GM21526 (cell line): ENCODE measurements around the gene NIM1K.
"Not testable (repeated sequence)": the region's sequence is repeated elsewhere in the genome, so short reads cannot be mapped to it uniquely, and the experiment has no call there.

Experiments used
- ATAC-seq: cut with Tn5 transposase; IDR thresholded peaks from one replicate; pipeline ENCODE4 v1.9.1; 2021; ENCODE audit warnings: moderate library complexity; ENCODE audit not compliant: unreplicated experiment, low FRiP score

The NIM1K gene

DNA sequence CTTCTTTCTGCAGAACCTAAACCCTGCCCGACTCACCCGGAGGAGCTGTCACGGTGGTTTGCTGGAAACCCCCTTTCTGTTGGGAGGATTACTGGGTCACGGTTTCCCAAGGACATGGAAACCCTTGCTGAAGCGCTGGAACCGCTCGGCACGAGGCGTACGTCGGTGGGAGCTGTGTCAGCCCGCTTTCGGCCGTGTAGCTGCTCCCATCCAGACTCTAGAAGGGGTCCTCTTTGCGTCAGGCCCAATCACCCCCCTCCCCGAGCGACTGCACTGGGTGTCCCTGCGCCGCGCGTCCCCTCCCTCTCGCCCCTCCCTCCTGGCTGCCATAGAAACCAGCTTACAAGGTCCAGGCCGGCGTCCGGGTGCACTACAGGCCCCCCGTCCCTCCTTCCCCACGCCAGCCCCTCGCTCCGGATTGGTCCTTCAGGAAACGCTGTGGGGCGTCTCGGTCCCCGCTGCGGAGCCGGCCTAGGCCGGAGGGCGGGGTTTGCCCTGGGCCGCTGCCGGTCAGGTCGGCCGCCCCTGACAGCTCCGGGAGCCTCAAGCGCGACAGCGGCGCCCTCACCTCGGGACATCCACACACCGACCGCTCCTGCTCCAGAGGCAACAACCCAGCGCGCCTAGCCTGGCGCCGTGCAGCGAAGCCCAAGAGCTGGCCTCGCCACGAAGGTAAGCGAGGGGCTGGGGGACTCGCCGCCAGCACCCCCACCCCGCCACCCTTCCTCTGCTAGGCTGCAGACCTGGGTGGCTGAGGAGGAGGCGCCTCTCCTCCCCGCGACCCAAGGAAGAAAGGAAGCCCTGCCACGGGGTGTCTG, at the start of gene NIM1K:
NIM1K (plus strand) TSS at position 486 of the 818 bp plus-strand sequence. CDS start 53,551 bp downstream, outside the sequence.
- peak; percentile 68 for ATAC-seq

DNA sequence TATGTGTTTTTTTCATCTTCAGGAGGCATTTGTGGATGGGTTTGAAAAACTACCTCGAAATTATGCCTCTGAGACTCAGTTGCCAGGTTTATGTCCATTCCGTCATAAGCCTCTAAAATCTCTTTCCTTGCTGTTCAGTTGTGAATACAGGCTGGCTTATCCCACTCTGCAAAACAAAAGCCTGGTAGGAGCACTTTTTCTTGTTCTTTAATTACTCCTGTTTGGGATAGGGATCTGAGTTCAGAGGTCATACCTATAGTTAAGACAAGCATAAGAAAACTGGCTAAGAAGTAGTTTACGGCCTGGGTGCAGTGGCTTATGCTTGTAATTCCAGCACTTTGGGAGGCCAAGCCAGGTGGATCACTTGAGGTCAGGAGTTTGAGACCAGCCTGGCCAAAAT, 47.0 kb upstream of the NIM1K start:
- ATAC-seq: no peak

DNA sequence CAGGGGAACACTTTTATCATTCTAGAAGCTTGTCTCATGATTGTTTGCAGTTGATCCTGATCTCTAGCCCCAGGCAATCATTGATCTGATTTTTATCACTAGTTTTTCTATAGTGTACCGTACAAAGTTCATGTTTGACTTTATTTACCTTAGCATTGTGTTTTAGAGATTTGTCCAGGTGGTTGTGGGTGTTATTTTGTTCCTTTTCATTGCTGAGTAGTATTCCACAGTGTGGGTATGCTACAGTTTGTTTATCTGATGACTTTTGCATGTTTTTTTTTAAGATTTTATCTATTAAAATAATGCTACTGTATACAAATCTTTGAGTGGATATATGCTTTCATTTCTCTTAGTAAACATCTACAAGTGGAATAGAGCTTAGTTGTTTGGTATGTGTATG, 45.1 kb upstream of the NIM1K start:
- no peak for ATAC-seq

DNA sequence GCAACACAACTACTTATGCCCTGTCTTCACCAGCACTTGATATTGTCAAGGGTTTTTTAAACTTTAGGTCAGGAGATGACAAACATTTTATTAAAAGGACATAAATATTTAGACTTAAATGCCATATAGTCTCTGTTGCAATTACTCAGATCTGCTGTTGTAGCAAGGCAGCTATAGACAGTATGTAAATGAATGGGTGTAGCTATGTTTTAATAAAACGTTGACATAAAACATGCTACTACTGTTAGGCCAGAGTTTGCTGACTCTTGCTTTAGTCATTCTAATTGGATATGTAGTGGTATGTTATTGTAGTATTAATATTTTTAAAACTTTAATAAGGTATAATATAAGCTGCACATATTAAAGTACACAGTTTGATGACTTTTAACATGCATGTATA, 43.6 kb upstream of the NIM1K start:
- ATAC-seq: no peak

DNA sequence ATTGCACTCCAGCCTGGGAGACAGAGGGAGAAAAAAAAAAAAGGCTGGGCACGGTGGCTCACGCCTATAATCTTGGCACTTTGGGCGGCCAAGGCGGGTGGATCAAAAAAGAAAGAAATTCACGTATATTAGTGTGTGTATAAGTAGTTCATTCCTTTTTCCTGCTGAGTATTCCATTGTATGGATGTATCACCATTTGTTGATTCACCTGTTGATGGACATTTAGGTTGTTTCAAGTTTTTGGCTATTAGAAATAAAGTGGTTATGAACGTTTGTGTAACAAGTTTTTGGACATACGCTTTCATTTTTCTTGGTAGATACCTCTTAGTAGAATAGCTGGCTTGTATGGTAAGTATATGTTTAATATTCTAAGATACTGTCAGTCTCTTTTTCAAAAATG, 42.8 kb upstream of the NIM1K start:
- ATAC-seq: no peak

DNA sequence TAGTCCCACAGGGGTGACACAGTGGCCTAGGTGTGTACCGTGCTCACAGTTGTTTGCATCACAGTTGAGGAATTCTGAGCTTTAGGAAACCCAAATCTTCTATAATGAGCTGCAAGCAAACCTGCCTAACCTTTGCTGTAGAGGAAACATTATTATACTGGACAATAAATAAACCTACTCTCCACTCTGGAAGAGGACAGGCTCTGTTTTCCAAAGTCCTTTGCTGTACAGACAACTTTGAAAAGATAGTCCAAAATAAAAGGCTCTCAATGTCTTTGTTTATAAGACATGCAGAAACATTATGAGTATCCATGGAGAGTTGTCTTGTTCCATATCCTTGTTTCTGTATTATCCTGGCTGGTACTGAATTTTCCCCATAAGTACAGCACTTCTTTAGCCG, 42.0 kb upstream of the NIM1K start:
- ATAC-seq: no peak

DNA sequence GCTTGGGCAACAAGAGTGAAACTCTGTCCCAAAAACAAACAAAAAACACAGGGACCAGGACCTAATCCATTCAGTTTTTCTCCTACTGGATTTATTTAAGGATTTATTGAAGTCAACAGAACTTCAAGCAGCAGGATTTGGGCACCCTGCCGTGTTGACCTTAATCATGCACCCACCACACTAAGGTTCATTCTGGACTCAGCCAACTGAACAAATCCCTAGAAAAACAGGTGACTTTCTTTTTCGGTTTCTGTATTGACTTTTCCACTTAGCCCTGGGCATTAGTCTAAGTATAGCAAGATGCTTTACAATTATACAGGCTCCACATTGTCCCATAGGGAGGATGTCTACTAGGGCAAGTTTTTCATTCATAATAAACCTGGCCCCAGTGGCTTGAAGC, 41.3 kb upstream of the NIM1K start:
- no peak for ATAC-seq

DNA sequence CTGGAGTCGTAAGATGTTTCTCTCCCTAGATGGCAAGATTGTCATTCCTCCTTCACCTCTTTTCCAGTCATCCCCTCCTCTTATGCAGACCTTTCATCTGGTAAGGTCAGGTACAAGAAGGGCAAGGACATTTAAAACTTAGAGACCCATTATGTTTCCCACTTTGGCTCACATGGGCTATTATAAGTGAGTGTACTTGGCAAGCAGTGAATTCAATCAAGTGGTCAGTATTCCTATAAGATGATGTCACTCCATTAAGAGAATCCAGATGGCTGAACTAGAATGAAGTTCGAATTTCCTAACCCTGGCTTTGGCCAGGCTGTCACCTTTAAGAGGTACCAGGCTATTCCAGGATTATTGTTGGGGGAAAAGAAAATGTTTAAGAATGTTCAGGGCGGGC, 39.1 kb upstream of the NIM1K start:
- ATAC-seq: no peak

DNA sequence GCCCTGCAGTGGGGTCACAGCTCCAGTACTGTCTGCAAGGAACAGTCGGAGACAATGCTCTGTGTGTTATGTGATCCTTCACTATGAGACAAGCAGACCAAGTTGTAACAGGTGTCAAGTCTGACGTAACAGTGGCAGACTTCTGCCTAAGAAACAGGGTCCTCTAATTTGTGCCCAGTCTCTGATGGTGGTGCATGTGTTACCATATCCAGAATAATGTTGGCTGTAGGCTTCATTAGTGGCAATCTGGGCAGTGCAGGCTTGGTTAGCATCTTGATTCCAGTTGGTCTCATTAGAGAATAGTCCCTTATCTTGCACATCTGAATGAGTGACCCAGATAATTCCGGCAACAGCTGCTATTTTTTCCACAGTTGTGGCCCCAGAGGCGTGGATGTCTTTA, 37.6 kb upstream of the NIM1K start:
- ATAC-seq: no peak

DNA sequence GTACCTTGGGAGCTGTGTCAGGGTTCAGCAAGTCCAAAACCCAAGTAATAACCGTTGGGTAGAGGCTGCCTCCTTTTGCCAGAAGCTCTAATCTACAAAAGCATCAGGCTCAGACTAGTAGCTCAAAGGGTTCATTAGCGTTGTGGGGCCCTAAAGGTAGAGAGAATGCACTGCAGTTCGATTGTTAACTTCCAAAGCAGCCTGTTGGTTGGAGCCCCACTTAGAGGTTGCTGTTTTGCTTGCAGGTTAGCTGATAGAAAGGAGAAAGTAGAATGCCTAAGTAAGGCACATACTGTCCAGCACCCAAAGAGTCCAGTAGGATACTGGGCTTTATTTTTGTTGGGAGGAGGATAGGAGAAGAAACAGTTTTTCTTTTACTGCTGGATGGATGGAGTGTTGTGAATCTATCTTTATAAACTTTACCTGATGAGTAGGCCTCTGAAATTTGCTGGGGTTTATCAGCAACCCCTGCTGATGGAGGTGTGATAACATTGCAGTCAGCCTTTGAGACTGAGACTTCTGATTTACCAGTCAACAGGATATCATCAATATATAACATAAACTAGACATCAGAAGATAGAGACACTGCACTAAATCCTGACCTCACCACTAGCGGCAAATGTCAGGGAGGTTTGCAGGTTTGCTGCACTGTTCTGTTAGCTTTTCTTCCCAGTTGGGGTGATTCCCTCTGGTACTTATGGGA, 36.5 kb upstream of the NIM1K start:
- no peak for ATAC-seq

DNA sequence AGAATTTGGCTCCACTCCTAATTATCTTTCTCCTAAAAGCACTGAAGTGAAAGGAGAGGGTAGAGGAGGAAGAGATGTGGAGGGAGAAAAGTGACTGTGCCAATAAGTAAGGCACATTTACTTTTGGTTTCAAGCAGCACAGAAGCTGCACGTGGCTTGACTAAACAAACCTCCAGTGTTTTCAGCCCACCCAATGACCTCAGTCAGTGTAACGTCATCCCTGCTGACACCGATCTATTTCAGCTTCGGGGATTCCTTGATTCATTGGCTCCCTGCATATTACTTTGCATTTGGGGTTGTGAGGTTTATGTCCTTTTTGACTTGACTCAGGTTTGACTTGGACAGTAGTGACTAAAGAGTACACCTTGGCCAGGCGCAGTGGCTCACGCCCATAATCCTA, 35.6 kb upstream of the NIM1K start:
- no peak for ATAC-seq

DNA sequence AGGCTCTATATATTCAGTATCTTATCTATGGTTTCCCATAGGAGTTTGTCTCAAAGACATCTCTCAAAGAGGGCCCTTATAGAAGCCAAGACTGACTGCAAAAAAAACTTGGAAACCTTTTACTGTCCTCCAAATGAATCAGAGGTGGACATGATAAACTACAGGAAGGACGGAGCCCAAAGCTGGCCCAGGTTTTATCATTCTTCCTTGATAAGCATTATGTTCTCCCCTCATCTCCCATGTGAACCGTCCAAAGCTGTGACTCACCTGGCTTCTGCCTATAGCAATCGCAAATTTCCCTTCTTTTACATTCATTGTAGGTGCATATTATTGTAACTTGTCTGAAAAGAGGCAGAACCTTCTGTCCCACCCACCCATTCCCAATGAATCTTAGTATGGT, 35.0 kb upstream of the NIM1K start:
- no peak for ATAC-seq

DNA sequence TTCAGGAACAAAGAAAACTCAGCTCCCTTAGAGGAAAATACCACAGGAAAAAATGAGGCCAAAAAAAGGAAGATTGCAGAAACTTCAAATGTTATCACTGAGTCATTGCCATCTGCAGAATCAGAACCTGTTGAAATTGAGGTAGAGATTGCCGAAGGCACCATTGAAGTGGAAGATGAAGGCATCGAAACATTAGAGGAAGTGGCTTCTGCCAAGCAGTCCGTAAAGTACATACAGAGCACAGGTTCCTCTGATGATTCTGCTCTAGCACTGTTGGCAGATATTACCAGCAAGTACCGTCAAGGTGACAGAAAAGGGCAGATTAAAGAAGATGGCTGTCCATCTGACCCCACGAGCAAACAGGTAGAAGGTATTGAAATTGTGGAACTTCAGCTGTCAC, 30.8 kb upstream of the NIM1K start:
- no peak for ATAC-seq

DNA sequence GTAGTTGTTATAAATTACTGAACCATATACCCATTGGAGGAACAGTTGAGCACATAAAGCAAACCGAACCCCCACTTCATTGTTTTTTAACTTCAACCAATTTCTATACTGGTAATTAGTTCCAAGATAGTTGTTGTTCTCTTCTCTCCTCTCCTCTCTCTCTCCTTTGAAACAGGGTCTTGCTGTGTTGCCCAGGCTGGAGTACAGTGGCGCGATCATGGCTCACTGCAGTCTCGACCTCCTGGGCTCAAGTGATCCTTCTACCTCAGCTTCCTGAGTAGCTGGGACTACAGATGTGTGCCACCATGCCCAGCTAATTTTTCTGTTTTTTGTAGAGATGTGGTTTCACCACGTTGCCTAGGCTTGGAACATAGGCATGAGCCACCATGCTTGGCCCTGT, 27.2 kb upstream of the NIM1K start:
- ATAC-seq: not testable (repeated sequence)

DNA sequence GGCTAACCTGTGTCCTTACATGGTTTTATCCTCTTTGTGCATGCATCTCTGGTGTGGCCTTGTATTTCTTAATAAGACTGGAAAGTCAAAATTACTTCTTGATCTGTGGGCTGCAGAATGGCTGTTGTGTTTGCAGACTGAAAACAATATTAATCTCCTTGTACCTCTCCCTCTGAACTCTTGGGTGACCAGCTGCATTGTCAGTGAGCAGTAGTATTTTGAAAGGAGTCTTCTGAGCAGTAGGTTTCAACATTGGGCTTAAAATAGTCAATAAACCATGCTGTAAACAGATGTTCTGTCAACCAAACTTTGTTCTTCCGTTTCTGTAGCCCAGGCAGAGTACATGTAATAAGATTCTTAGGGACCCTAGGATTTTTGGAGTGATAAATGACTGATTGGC, 26.7 kb upstream of the NIM1K start:
- ATAC-seq: no peak

DNA sequence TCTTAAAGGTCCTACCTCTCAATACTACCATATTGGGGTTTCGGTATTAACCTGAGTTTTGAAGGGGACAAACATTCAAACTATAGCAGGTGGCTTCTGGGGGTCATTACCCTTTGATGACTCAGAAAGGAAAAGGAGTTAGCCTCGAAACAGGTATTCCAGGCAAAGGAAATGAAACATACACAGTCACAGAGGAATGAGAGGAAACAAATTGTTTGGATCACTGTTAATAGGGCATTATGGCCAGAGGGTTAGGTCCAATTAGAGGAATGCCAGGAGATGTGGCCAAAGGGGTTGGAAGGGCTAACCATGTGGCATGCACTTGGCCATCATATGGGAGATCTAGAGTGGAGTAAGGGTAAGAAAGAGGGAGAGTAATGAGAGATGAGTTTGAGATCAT, 23.9 kb upstream of the NIM1K start:
- ATAC-seq: no peak

DNA sequence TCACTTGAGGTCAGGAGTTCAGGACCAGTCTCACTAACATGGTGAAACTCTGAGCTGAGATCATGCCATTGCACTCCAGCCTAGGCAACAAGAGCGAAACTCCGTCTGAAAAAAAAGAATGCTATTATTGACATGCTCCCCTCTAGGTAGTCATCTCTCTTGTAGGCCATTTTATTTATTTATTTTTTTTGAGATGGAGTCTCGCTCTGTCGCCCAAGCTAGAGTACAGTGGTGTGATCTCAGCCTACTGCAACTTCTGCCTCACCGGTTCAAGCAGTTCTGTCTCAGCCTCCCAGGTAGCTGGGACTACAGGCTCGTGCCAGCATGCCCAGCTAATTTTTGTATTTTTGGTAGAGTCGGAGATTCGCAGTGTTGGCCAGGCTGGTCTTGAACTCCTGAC, 20.6 kb upstream of the NIM1K start:
- no peak for ATAC-seq

DNA sequence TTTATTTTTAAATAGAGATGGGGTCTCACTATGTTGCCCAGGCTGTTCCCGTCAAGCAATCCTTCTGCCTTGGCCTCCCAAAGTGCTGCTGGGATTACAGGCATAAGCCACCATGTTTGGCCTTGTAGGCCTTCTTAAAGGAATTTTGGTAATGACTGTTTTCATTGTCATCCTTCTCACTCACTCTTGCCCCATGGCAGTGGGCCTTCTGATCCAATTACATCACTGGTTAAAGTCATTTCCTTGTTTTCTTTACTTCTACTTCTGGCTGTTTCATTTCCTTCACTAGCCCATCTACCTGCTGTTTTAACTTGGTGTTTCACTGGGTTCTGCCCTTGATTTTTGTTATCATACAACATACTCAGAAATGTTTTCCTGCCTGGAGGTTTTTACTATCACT, 20.1 kb upstream of the NIM1K start:
- ATAC-seq: no peak

DNA sequence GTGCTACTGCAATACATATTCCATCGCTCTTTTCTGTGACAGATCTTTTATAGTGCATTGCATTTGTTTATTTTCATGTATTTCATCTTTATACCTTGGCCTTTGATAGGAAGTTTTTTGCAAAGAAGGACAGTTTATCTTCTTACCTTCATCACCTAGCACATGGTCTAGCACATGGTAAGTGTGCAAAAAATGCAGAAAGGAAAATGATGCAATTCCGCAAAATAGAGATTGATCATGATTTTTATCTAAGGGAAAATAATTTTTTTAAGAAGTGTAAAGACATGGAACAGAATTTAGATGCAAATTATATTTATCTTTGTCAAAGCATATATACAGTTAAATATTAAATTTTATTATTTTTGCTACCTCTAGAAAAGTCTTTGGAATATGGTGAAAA, 19.2 kb upstream of the NIM1K start:
- ATAC-seq: no peak

DNA sequence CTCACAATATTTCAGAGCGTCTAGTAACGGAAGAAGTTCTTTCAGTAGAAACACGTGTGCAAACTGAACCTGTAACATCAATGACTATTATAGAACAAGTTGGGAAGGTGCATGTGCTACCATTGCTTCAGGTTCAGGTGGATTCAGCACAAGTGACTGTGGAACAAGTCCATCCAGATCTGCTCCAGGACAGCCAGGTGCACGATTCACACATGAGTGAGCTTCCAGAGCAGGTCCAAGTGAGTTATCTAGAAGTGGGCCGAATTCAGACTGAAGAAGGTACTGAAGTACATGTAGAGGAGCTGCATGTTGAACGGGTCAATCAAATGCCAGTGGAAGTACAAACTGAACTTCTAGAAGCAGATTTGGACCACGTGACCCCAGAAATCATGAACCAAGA, 17.4 kb upstream of the NIM1K start:
- ATAC-seq: no peak

DNA sequence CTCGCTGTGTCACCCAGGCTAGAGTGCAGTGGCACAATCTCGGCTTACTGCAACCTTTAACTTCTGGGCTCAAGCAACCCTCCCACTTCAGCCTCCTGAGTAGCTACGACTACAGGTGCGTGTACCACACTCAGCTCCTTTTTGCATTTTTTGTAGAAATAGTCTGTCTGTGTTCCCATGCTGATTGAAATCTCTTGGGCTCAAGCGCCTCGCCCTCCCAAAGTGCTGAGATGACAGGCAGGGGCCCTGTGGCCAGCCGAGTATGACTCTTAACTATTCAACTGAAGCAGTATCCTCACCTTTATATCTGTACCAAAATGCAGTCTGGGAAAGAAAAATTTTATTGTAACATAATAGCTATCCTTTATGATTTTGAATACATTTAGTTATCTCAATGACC, 12.2 kb upstream of the NIM1K start:
- ATAC-seq: no peak

DNA sequence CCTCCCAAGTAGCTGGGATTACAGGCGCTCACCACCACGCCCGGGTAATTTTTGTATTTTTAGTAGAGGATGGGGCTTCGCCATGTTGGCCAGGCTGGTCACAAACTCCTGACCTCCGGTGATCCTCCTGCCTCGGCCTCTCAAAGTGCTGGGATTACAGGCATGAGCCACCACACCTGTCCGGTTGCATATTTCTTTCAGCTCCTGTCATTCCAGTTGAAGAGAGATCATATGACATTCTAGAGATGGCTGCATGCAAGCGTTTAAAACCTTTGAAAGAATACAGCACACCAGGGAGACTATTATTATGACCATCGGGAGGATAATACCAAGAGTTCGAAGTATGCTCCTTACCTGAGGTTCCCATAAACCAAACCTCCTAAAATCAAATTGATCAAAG, 9.6 kb upstream of the NIM1K start:
- ATAC-seq: no peak
